DLD1 (cell line): ENCODE results near the gene ADK.

ENCODE experiments used
- in situ Hi-C: cut with HindIII; loops from 2 replicates; pipeline ENCODE4 v1.10.0; 2017; ENCODE audit warnings: low sequenced_read_pairs

The ADK gene

DNA sequence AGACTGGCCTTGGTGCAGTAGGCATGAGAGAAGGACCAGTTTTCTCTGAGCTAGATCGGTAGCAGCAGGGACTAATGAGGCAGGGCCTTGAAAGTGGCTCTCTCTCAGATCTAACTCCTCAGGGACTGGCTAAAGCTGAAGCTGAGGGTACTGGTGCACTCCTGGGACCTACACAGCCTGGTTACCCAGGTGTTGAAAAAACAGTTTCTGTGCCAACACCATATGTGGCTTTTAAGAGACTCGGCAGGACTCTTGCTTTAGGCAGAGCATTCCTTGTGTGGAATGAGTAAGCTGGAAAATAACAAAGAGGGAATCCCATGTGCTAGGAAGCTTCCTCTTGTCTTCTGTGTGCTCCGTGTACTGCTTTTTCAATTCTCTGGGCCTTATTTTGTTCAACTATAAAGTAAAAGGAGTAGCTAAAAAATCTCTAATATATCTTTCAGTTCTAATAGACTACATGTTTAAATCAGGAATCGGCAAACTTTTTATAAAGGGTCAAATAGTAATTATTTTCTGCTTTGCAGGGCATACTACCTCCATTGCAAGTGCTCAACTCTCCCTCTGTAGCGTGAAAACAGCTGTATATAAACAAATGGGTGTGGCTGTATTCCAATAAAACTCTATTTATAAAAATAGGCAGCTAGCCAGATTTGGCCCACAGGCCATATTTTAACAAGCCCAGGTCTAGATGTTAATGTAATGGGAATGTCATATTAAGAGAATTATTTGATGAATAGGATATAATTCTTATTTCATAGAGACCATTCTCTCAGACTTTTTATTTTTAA, 489.3 kb downstream of the ADK start:
- in situ Hi-C loops, result no loop called here

DNA sequence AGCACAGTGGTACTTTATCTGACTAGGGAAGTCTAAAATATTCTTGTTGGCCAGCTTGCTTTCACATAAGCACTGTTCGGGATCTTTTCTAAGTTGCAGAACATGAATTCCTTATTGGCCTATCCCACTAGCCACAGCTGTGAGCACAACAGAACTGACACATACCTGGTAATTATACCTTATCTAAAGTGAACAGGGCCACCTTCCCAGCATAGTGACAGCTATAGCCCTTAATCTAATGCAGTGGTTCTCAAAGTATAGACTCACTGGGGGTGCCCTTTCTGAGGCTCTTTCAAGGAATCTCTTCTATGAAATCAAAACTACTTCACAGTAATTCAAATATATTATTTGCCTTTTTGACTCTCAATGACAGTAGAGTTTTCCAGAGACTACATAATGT, 490.6 kb downstream of the ADK start:
- in situ Hi-C loops, result no loop called here

DNA sequence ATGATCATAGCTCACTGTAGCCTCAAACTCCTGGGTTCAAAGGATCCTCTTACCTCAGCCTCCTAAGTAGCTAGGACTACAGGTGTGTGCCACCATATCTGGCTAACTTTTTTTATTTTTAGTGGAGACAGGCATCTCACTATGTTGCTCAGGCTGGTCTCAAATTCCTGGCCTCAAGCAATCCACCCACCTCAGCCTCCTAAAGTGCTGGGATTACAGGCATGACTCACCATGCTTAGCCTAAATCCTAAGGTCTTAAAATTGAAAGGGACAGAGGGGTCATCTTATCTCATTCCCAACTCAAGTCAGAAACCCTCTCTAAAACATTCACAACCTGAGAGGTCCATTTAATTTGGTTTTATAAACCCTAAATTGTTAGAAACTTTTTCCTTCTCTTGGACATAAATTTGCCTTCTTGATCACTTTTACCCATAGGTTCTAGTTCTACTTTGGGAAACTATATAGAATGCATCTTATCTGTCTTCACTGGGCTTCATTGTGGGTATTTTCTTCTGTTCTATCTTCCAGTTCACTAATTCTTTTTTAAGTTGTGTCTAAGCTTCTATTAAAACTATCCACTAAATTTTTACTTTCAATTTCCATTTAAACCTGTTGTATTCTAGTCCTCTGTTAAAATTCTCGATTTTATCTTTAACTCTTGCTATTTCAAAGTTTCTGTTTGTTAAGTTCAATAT, 492.0 kb downstream of the ADK start:
- in situ Hi-C loops, result no loop called here

DNA sequence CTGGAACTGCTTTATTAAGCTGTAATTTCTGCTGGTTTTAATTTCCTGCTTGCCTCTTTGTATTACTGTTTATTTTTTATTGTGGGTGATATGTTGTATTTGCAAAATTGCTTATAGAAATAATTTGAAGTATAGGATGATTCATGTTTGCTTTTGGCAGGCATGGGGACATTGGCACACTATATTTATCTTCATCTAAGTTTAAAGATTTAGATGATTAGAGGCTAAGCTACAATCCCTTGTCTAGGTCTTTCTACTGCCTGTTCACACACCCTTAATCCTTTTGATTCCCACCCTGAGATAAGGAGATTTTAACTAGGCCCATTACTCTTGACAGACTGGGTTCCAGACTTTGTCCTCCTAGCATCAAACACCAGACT, 492.6 kb downstream of the ADK start:
- in situ Hi-C loops, result no loop called here

- in situ Hi-C loops, result no loop called here
Measured at GRCh38 chr10:74644738-74645137, 493.7 kb downstream of the ADK start.

- in situ Hi-C loops, result no loop called here
Measured at GRCh38 chr10:74645692-74646091, 494.7 kb downstream of the ADK start.

GRCh38 chr10:74650613-74651012, 499.6 kb downstream of the ADK start:
- in situ Hi-C loops, result no loop called here

DNA sequence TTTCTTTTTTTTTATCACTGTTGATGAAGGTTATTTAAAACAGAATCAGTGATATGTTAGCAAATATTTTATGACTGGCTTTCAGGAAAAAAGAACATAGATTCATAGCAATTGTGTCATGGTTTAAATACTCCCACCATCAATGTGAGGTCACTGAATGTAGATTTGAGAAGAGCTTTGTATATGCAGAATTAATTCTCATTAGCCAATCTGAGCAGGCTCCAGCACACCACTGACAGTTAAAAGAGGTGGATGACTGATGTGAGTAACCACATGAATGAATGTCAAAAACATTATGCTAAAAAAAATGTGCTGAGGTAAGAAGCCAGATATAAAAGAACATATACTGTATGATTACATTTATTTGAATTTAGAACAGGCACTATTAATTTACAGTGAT, 500.5 kb downstream of the ADK start:
- in situ Hi-C loops, result no loop called here

DNA sequence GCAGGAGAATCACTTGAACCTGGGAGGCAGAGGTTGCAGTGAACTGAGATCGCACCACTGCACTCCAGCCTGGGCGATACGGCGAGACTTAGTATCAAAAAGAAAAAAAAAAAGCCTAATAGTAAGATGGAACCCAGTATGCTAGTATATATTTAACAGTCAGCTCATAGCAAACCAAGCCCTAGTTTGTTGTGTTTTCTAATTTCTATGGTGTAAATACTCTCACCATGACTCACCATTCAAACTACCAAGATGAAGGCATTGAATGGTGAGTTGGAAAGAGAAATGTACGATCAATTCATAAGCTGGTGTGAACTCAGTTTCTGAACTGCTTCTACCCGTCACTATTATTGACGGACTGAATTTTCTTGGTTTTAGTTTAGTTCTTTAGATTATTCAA, 501.6 kb downstream of the ADK start:
- in situ Hi-C loops, result no loop called here

DNA sequence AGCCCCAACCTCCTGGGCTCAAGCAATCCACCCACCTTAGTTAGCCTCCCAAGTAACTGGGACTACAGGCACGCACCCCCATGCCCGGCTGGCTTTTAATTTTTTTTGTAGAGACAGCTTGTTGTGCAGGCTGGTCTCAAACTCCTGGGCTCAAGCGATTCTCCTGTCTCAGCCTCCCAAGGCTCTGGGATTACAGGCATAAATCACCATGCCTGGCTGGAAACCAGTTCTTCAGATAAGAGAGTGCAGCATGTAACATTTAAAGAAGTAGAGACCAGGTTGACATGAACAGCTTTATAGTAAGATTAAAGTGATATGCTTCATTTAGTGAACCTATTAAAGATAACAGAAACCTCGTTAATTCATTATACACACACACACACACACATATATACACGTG, 507.5 kb downstream of the ADK start:
- in situ Hi-C loops, result no loop called here

DNA sequence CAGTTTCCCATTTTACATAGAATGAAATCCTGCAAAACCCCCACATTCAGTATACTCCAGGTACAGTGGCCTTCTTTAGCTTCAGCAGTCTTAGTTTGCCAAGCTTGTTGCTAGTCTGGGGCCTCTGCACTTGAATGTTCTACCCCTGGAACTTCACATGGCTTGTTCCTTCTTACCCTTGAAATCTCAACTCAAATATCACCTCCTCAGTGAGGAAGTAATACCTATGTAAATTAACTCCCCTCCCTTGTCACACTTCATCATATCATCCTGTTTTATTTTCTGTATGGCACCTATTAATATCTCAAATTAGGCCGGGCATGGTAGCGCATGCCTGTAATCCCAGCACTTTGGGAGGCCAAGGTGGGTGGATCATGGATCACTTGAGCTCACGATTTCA, 511.6 kb downstream of the ADK start:
- in situ Hi-C loops, result no loop called here

DNA sequence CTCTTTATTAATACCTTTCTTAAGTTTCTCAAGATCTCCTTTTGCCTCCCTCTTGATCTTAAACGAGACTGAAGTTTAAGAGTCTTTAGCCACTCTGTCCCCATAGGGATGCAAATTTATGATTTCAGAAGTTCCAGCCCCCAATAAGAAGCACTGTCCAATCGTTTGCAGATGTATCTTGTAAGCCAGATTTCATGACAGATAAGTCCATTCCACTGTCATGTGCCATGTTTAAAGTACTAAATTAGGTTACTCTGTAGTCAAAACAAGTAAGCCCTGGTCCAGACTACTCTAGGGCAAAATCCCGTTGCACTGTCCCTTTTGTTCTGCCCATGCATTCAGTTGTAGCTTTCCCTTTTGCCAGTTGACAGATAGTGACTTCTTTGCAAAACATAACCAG, 518.2 kb downstream of the ADK start:
- in situ Hi-C loops, result no loop called here

GRCh38 chr10:74671716-74672115, 520.7 kb downstream of the ADK start:
- in situ Hi-C loops, result no loop called here

DNA sequence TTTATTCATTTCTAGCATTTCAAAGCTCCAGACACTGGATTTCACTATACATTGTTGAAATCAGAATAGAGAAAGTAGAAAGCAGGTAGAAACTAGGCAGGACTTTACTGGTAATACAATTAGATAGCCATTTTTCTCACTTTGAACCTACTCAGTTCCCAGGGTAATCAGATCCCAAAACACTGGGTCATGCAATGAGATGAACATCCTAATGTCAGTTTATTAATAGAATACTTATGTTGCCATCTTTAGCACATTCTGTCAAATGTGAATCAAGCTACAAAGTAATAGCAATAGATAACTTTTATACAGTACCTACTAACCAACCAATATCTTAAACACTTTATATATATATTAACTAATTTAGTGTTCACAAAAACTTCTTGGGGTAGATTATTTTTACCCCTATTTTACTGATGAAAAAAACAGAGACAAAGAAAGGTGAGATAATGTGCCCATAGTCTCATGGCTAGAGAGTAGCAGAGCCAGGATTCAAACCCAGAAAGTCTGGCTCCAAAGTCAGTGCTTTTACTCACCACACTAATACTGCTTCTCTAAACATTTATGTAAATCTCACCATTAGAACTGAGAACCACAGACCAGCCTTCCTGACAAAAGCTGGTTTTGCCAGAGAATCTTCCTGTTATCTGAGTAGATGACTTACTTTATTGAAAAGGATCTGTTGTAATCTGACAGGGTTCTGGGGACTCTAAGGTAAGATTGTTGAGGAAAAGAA, 521.6 kb downstream of the ADK start:
- in situ Hi-C loops, result no loop called here

- in situ Hi-C loops, result no loop called here
Measured at GRCh38 chr10:74674927-74675326, 523.9 kb downstream of the ADK start.

GRCh38 chr10:74675484-74675883, 524.5 kb downstream of the ADK start:
- in situ Hi-C loops, result no loop called here

DNA sequence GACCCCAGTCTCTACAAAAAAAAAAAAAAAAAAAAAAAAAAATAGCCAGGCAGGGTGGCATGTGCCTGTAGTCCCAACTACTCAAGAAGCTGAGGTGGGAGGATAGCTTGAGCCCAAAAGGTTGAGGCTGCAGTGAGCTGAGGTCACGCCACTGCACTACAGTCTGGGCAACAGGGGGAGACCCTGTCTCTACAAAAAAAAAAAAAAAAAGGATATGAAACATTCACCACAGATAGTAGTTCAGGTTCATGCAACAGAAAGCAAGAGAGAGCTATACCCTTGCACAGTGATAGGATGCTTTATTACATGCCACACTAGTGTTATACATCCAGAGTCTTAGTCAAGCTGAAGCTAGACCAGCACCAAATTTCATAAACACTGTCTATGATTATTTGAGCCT, 526.9 kb downstream of the ADK start:
- in situ Hi-C loops, result no loop called here

- in situ Hi-C loops, result no loop called here
Measured at GRCh38 chr10:74681917-74682627, 531.1 kb downstream of the ADK start.

GRCh38 chr10:74683067-74683466, 532.0 kb downstream of the ADK start:
- in situ Hi-C loops, result no loop called here

- in situ Hi-C loops, result no loop called here
Measured at GRCh38 chr10:74683621-74684364, 532.8 kb downstream of the ADK start.

DNA sequence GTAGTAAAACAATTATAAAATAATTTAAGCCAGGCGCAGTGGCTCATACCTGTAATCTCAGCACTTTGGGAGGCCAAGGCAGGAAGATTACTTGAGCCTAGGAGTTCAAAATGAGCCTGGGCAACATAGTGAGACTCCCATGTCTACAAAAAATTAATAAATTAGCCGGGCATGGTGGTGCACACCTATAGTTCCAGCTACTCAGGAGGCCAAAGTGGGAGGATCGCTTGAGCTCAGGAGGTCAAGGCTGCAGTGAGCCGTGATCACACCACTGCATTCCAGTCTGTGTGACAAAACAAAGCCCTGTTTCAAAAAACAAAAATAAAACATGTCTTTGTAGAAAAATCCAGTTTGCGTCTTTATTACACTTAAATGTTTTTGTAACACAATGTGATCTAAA, 533.4 kb downstream of the ADK start:
- in situ Hi-C loops, result no loop called here
